IPS-NIHi7 (cell line): ENCODE data around the gene CUEDC1.
"Not testable (repeated sequence)": the region's sequence is repeated elsewhere in the genome, so short reads cannot be mapped to it uniquely, and the experiment has no call there.

Experiments used
- DNase-seq: peaks from one replicate; pipeline ENCODE4 v3.0.0; 2012; ENCODE audit warnings: mixed read lengths; ENCODE audit errors: extremely low spot score

CUEDC1 gene

GRCh38 chr17:57861790-57862693 lies 93.2 kb downstream of the CUEDC1 start:
- peak; percentile 41 for DNase-seq

- no peak for DNase-seq
Measured at GRCh38 chr17:57861000-57861789, 94.0 kb downstream of the CUEDC1 start.

GRCh38 chr17:57860414-57860999 lies 94.7 kb downstream of the CUEDC1 start:
- no peak for DNase-seq

- DNase-seq, result no peak
Measured at GRCh38 chr17:57859601-57860413, 95.4 kb downstream of the CUEDC1 start.

GRCh38 chr17:57858838-57859237 lies 96.4 kb downstream of the CUEDC1 start:
- no peak for DNase-seq

- no peak for DNase-seq
Measured at GRCh38 chr17:57856792-57857620, 98.2 kb downstream of the CUEDC1 start.

GRCh38 chr17:57855391-57856035 lies 99.7 kb downstream of the CUEDC1 start:
- no peak for DNase-seq

GRCh38 chr17:57853695-57854094 lies 101.5 kb downstream of the CUEDC1 start:
- DNase-seq, result no peak

GRCh38 chr17:57852955-57853328 lies 102.3 kb downstream of the CUEDC1 start:
- no peak for DNase-seq

GRCh38 chr17:57852092-57852954 lies 102.9 kb downstream of the CUEDC1 start:
- DNase-seq, result no peak

- DNase-seq, result peak; percentile 95
Measured at GRCh38 chr17:57849874-57850754, 105.1 kb downstream of the CUEDC1 start, which contains the start of gene MRPS23. Gene MRPS23, minus strand, starts transcription at chr17:57850044. Its CDS starts 34 bp downstream, at chr17:57850010.

- DNase-seq, result no peak
Measured at GRCh38 chr17:57849163-57849873, 105.9 kb downstream of the CUEDC1 start.

- not testable (repeated sequence) for DNase-seq
Measured at GRCh38 chr17:57846056-57846945, 108.9 kb downstream of the CUEDC1 start.

- no peak for DNase-seq
Measured at GRCh38 chr17:57842280-57842679, 112.9 kb downstream of the CUEDC1 start.

- DNase-seq, result no peak
Measured at GRCh38 chr17:57839571-57839923, 115.7 kb downstream of the CUEDC1 start.

- DNase-seq, result no peak
Measured at GRCh38 chr17:57838857-57839570, 116.2 kb downstream of the CUEDC1 start.
